Measurements from ENCODE around the gene RGS6.

The RGS6 gene

DNA sequence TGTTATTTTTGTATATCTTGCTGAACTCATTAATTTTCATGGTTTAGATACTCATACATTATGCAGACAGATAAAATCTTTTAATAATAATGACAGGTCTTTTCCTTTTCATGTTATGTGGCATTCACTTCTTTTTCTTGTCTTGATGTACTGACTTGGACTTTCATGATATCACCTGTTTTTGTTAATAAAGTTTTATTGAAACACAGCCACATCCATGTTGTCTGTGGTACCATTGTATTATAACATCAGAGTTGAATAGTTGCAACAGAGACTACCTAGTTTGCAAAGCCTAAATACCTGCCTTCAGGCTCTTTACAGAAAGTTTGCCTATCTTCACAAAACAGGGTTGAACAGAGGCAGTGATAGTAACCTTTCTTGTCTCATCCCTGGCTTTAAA lies 85.1 kb downstream of the RGS6 start:
- no peak for FAIRE-seq

DNA sequence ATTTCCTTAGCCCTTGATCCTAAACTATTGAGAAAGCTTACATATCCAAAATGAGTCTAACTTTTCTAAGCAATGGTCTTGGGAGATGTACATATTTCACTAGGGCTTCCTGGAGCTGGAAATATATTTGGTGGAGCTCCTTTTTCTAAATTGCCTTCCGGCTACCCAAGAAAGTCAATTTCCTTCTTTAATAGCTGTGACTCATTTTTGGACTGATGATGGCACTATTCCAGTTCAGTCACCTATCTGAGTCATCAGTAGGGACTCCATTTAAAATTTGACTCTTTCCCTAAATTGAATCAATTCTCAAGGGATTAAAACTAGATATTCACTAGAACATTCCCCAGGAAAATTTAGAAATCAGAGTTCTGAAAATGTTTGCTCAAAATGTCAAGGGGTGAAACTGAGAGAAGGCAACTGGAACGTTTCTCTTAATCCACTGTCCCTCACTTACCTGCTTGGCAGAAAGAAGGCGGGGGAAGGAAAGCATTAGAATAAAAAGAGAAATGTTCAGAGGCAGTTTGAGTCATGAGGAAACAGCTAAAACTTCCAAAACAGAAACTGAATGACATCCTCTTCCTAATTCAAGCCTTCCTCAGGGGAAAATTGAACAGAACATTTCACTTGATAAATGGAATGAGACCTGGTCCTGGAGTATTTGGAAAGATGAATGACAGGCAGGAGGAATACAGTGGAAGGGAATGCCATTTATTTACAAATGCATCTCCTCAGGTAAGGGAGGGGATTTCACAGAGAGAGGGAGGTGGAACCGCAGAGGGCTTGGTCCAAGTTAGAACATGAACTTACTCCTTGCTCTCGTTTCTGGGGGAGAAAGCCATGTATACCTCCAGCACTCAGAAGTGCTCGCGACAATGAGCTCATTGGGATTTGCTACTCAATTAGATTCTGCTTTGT lies 91.2 kb downstream of the RGS6 start:
- no peak for FAIRE-seq

DNA sequence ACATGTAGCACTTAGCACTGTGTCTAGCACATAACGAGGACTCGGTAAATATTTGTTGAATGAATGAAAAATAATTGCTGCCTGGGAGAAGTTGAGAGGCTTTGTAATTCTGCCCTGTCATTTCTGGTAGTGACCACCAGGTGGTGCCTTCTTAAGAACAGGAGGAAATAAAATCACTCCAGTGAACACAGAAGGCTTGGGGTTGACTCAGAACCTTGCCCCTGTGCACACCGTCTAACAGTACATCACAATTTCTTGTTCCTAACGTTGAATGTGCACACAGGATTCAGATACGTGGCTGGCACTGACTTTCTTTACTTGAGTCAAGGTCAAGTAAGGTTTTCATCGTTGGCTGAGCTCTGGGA lies 91.8 kb downstream of the RGS6 start:
- no peak for FAIRE-seq

DNA sequence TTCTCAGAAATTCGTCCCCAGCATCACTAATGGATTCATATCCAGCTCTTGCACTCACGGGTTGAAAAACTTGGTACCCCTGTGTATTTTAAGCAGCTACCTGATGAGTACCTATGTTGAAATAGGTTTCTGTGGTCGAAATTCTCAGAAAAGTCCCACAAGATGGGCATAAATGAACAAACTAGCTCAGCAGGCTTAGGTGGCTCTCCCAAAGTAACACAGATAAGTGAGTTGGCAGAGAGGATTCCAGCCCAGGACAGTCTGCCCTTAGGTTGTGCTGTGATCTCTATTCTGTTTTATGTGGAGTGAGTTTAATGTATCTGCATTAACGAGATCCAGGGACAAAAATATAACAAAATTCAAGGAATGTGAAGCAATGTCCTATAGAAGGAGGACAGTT lies 92.3 kb downstream of the RGS6 start:
- FAIRE-seq = no peak

DNA sequence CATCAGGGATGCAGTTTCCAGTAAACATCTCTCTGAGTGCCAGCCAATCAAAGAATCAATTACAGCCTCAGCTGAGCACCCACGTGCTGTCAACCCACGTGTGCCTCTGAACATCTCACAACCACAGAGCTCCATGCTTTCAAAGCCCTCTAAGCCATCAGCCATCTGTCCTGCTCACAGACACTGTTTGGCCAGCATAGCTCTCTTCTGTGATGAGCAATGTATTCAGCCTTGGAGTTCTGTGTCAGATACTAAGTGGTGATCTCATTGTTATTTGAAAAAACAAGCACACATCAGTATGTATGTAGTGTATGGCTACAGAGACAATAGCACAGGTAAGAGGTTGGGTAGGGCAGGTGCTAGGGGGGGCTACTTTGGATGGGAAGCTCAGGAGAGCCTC lies 94.3 kb downstream of the RGS6 start:
- FAIRE-seq = no peak

DNA sequence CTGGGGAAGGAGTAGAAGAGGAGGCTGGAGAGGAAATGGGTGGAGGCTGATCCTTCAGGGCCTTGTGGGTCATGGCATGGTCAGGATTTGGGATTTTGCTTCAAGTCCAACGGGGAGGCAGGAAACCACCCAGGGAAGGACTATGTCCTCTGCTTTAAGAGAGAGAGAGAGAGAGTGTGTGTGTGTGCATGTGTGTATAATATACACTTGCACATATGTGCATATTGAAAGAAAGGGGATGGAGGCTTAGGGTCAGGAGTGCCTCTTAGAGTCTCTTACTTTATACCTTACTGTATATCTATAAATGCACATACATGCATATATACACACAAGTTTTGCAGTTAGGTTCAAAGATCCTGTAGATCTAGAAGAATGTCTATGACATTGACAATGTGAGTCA lies 94.8 kb downstream of the RGS6 start:
- FAIRE-seq = no peak

DNA sequence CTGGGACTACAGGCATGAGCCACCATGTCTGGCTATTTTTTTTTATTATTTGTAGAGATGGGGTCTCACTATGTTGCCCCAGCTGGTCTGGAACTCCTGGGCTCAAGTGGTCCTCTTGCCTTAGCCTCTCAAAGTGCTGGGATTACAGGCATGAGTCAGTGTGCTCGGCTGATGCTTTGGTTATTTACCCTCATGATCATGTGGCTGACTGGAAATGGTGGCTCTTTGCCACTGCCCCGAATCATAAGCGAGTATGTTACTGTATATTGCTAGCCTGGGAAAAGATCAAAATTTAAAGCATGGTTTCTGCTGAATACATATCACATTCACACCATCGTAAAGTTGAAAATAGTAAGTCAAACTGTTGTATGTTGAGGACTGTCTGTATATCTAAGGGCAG lies 101.1 kb downstream of the RGS6 start:
- FAIRE-seq = no peak

DNA sequence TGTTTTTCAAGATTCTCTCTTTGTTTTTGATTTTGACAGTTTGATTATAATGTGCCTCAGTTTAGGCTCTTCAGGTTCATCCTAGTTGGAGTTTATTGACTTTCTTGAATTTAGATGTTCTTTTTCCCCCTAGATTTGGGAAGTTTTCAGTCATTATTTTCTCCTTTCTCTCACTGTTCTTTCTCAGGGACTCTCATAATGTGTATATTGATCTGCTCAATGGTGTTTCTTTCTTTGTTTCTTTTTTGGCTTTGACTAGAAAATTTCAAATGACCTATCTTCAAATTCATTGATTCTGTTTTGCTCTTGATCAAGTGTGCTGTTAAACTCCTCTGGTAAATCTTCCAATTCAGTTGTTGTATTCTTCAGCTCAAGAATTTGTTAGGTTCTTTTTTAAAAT lies 108.3 kb downstream of the RGS6 start:
- FAIRE-seq = no peak

DNA sequence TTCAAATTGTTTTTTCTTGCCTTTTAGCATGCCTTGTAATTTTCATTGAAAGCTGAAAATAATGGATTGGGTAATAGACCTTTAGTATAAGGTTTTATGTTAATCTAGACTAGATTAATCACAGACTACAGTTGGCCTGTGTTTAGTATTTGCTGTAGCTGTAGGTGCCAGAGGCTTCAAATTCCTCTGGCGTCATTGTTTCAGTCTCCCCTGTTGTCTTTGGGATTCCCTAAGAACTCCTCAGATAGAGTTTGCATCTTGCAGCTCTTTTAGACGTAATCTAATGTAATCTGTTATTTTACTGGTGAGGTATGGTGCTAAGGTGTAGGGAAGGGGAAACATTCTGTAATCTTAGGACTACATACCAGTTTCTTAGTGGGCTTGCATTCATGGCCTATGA lies 113.0 kb downstream of the RGS6 start:
- no peak for FAIRE-seq

DNA sequence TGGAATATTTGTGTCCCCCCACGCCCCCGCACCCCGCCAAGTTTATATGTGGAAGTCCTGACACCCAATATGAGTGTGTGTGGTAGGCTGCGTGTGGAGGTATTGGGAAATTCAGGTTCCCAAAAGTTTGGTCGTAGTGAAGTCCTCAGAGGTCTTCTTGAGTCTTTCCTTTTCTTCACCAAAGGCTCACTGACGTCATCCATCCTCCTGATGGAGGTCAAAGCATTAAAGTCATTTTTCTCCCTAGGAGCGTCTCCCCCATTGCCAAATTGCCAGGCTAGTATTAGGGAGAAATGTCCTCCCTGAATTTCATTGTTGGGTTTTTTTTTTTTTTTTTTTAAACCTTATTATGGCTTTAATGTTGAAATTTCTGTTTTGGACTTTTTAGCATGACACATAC lies 113.7 kb downstream of the RGS6 start:
- FAIRE-seq = no peak

DNA sequence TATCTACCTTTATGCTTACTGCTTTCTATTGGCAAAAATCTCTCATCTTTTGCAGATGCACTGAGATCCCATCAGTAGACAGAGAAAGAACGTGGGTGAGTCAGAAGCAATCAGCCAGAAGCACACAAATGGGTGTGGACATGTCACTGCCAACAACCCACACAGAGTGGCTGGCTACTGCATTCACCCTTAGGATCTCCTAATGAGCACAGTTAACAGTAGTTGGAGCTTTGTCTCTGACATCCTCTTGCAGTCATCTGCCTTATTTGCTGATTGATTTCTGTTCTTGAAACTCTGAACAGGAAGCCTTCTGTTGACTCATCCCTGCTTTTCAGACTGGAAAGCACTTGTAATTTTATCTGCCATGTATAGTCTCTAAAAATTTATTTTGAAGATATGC lies 117.2 kb downstream of the RGS6 start:
- FAIRE-seq = no peak

DNA sequence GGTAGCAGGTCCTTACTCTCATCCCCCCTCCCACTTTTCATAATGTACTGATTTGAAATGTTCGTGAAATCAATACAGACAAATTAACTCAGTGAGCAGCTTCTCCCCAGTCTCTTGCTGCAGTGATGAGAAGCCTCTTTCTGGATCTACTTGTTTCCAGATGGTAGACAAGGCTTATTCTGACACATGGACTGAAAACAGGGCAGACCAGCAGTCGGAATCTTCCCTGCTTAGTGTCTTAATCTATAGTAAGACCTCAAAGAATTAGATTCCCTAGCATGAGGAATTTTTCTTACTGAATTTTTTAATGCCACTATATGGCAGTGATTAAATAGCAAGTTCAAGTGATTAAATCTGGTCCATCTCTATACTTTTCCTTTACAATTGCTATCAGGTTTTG lies 120.1 kb downstream of the RGS6 start:
- no peak for FAIRE-seq

DNA sequence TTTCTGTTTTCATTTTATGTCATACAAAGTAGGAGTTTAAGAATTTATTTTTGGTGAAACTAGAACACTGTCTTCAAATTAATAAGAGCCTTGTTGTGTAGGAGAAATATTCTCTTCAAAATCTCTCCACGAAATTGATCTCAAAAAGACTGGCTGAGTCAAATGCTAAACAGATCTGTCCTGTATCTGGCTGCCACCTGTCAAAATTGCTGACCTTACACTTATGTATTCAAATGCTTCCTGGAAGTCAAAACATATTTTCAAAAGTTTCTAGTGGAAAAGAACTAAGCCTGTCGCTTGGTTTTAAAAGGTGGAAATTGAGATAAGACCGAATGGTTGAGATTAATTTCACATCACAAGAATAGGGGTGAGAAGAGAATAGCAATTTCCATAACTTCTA lies 121.4 kb downstream of the RGS6 start:
- no peak for FAIRE-seq

DNA sequence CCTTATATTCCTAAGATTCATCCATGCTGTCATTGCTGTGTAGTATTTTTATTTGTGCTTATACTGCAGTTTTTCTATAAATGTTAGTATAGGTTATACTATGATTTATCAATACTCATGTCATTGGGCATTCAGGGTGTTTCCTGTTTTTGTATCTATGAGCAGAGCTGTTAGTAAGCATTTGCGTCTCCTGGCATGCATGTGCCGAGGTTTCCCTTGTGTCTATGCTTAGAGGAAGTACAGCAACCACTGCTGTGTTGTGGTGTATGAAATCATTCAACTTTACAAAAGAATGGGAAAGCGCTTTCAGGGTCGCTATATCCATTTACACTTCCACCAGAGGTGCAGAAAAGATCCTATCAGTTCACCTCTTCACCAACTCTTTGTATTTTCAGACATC lies 122.7 kb downstream of the RGS6 start:
- FAIRE-seq = no peak

DNA sequence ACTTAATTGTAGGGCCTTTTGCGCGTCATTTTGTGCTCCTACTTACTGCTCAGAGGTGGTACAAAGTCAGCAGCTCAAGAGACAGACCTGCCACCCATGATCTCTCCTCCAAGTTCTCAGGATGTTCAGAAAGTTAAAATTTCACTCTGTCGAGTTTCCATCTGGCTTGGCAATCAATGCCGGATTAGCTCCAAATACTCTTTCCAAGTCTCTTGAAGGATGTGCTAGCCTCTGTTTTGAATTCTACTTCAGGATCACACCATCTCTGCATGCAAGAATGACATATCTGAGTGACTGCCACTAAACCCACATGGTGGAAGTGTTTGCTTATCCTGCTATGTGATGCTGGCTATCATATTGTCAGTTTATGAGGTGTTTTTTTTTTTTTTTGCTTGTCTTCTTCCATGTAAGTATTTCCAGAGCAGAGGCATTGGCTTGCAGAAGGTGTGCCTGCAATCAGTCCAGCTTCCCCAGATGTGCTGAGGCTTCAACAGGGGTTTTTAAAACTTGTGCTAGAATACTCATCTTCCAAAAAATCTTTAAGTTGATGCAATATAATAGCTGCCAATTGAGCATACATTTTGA lies 125.6 kb downstream of the RGS6 start:
- FAIRE-seq = no peak

DNA sequence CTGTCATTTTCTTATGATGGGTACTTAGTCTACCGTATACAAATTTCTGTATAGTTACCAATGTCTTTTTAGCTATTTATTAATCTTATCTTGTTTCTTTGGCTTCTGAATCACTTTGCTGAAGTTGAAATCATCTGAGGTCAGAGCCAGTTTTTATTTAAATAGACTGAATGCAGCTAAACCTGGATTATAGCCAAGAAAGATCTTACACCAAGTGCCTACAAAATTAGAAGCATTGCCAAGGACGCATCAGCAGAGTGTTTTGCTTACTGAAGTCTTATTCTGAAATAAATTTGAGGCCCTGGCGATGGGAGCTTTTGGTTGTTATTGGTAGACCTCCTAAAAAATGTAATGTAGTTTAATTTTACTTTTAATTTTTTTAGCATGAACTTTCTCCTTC lies 128.2 kb downstream of the RGS6 start:
- no peak for FAIRE-seq

DNA sequence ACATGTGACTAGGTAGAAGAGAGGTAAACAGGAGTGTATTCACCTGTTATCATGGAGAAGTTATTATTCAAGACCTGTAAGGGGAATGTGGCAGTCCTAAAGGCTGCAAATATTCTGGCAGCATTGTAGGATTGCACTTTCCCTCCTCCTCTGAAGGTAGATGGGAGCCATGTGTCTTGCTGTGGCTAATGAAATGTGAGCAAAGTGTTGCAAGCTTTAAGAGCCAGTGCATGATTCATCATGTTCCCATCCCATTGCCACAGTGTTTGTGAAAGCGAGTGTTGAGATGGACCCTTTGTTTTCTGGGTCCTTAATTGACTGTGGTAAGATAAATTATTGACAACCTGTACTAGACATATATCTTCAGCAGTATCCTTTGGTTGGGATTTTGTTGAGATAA lies 128.7 kb downstream of the RGS6 start:
- FAIRE-seq = no peak

DNA sequence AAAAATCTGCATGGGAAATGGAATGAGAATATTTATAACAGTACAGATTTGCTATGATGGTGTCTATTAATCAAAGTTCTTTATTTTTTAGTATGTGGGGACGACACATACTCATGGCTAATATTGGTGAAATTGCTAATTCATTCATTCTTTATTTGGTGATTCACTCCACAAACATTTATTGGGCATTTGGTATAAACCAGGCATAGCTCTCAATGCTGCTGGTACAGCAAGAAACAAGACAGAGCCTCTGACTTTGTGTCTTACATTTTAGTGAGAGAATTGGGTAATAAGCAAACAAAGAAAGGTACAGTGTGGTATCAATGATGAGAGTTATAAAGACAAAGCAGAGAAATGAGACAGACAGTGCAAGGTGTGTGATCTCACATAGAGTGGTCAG lies 129.5 kb downstream of the RGS6 start:
- FAIRE-seq = no peak

DNA sequence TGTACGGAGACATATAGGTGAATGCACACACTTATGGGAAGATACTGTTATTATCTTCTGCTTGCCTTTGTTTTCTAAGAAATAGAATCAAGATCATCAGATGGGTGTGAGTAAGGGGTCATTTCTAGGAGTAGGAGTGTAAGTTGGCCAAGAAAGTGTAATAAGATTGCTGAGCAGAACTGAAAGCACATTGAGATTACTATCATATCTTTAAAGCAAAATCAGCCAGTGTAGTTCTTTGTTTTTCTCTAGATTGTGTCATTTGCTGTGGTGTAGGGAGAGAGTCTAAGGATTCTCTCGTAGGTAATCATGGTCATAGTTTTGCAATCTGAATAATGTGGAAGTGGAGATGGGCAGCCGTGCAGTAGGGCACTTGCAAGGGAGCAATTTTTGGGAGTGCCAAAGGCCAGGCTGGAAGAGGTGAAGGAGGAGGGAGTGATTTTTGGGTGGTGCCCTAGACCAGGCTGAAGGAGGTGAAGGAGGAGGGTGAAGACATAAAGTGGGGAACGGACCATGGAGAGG lies 131.6 kb downstream of the RGS6 start:
- no peak for FAIRE-seq

DNA sequence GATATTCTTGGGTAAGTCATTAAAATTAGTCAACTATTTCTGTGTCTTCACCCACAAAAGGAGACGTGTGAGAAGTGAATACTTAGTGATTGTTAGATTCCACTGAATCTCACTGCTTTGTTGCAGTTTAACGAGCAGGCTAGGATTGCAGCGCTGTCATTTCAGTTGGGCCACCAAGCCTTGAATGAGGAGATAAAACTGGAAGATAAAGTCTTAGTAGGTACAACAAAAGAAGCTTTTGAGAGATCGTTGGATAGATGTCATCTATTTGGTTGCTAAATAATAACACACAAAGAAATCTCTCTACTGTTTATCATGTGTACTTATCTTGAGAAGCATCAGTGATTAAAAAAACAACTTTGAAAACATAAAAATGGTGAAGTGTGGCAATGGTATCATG lies 132.3 kb downstream of the RGS6 start:
- no peak for FAIRE-seq

DNA sequence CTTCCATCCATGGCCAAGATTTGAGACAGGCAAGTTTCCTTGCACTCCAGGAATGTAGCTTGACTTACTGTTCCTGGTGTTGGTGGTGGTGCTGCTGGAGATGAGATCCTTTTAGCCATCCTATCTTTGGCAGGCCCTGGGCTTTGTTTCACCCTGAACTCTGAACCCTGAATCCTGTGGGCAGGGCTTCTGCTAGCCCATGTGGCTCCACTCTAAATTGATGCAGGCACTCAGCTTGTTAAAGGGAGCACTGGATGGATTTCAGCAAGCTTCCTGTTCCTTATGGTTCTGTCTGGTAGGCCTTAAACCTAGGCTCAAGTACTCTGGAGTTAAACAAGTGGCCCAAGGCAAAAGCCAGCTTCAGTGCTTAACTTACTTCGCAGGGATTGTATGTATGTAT lies 138.2 kb downstream of the RGS6 start:
- no peak for FAIRE-seq

DNA sequence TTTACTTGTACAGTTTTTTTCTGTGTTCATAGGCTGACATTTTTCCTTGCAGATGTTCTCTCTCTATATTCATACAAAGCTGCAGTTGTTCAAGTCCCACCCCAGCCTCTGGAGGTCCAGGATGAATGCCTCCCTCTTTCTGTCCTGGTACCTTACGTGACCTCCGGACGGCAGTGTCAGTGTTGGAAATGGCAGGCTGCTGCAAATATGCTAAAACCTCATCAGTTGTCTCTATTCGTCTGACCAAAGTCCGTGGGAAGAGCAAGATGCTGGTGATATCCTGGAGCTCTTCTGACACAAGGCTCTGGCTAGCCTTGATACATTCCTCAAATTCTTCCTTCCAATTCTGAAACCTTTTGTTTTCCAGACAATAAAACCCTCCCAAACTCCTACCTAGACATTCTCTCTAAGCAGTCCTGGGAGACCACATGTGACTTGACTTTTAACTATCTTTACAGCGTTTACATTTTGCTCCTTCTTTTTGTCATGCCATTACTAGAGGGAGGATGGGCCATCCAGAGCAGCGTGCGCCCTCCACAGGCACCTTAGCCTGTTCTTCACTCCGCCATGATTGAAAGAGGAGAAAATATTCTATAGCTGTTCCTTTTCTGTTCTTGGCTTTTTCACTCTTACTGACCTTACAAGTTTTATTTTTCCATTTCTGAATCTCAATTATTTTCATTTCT lies 143.6 kb downstream of the RGS6 start:
- no peak for FAIRE-seq

DNA sequence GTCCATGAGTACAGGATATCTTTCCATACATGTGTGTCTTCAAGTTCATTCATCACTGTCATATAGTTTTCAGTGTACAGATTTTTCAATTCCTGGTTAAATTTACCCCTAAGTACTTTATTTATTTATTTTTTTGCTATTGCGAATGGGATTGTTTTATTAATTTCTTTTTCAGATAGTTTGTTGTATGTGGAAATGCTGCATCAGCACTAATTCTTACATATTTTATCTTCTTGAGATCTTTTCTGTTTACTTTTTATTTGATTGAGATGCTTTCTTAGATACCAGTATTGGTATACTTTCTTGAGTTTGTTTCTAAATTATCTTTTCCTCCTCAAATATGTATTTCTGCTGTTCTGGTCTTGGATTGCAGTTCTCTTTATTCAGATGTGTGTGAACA lies 148.9 kb downstream of the RGS6 start:
- FAIRE-seq = no peak

DNA sequence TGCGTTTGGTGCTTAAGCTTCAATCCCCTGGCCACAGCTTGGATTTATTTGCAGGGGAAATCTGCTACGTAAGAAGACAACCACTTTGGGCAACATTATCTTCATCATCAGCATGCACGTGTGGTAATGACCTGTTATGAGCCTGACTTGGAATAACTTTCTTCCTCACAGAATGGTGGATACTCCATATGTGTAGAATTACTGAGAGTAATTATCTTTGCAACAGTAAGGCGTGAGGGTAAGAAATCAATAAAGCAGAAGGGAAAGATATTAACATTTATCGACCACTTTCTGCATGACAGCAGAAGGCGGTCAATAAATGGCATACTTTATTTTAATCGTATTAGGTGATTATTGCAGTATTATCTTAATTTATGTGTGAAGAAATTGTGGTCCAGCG lies 152.7 kb downstream of the RGS6 start:
- no peak for FAIRE-seq

Measured in islet of Langerhans (tissue), 1 donor.